OCI-LY3 (cell line): Measurements from ENCODE around the gene TPM3.
"Not testable (repeated sequence)": the region's sequence is repeated elsewhere in the genome, so short reads cannot be mapped to it uniquely, and the experiment has no call there.

Experiments used
- H2AFZ ChIP-seq: fragments of 200-600, 300-600 bp; shearing (Covaris generic); 2 replicates; pipeline ENCODE4 v1.6.0; 2014; ENCODE audit warnings: antibody characterized with exemption, low read depth, low read length
- H3K27ac ChIP-seq: fragments of 200-600, 300-600 bp; sonication (generic); 2 replicates; pipeline ENCODE4 v1.5.1; 2014; ENCODE audit warnings: mild to moderate bottlenecking, low read length, moderate library complexity, mixed read lengths
- H3K27me3 ChIP-seq: fragments of 200-600, 300-600 bp; sonication (generic); 2 replicates; pipeline ENCODE4 v1.6.1; 2014; ENCODE audit warnings: low read depth, low read length, mixed read lengths
- H3K36me3 ChIP-seq: fragments of 200-600, 300-600 bp; sonication (generic); replicated peaks from 2 replicates; pipeline ENCODE3; 2014; ENCODE audit warnings: low read depth, low read length, mixed read lengths
- H3K4me1 ChIP-seq: fragments of 300-600, 200-600 bp; sonication (generic); 2 replicates; pipeline ENCODE4 v1.6.1; 2014; ENCODE audit warnings: low read length, mixed read lengths
- H3K4me2 ChIP-seq: fragments of 200-600, 300-600 bp; sonication (generic); 2 replicates; pipeline ENCODE4 v1.6.1; 2014; ENCODE audit warnings: low read length, mixed read lengths
- H3K4me3 ChIP-seq: fragments of 300-600, 200-600 bp; sonication (generic); 2 replicates; pipeline ENCODE4 v1.5.1; 2014; ENCODE audit warnings: antibody characterized with exemption, mild to moderate bottlenecking, low read length, moderate library complexity
- H3K79me2 ChIP-seq: fragments of 300-600, 200-600 bp; shearing (Covaris generic); 2 replicates; pipeline ENCODE4 v1.6.1; 2014; ENCODE audit warnings: mild to moderate bottlenecking, low read length, mixed read lengths
- H3K9ac ChIP-seq: fragments of 300-600, 200-600 bp; shearing (Covaris generic); 2 replicates; pipeline ENCODE4 v1.6.0; 2014; ENCODE audit warnings: mild to moderate bottlenecking, low read length, moderate library complexity
- H3K9me3 ChIP-seq: fragments of 200-600, 300-600 bp; shearing (Covaris generic); 2 replicates; pipeline ENCODE4 v1.6.1; 2014; ENCODE audit warnings: low read length, mixed read lengths; ENCODE audit not compliant: insufficient read depth
- H4K20me1 ChIP-seq: fragments of 200-600, 300-600 bp; sonication (generic); 2 replicates; pipeline ENCODE4 v1.6.1; 2016; ENCODE audit warnings: low read length, mixed read lengths; ENCODE audit not compliant: insufficient read depth
- CTCF ChIP-seq: fragments of 200-600, 300-600 bp; sonication (generic); IDR thresholded peaks from 2 replicates; pipeline ENCODE4 v1.5.1; 2014; ENCODE audit warnings: antibody characterized with exemption, low read length, low read depth
- EZH2phosphoT487 ChIP-seq: fragments of 200-600 bp; shearing (Covaris generic); IDR thresholded peaks from 2 replicates; pipeline ENCODE4 v1.6.1; 2018; ENCODE audit warnings: antibody characterized with exemption, mixed run types, low read depth

Gene TPM3

GRCh38 chr1:154154053-154154452, 37.8 kb downstream of the TPM3 start:
- Histone ChIP-seq H4K20me1 (peaks cover 15% of the 10 kb centered on the region), H3K9ac (no peak overlapping the region), H3K4me1 (peaks cover 16% of the 10 kb centered on the region), H3K4me3 (no peak overlapping the region), H3K79me2 (peaks cover 7% of the 10 kb centered on the region; the same call in 1 of the 2 replicates), H3K36me3 (peaks cover 33% of the 10 kb centered on the region), H3K27ac (no peak overlapping the region), H3K27me3 (no peaks in the 10 kb centered on the region), H2AFZ (no peak overlapping the region), H3K4me2 (no peak overlapping the region), H3K9me3 (no peaks in the 10 kb centered on the region)
- no peak for TF ChIP-seq CTCF
- no peak for TF ChIP-seq EZH2phosphoT487

- peaks cover 17% of the 10 kb centered on the region for H3K36me3 ChIP-seq
- H3K79me2 ChIP-seq, result no peaks in the 10 kb centered on the region
- H3K4me2 ChIP-seq, result no peak overlapping the region
- no peak overlapping the region for H3K4me3 ChIP-seq
- H3K9me3 ChIP-seq, result no peaks in the 10 kb centered on the region
- no peaks in the 10 kb centered on the region for H4K20me1 ChIP-seq
- no peak for TF ChIP-seq EZH2phosphoT487
- no peak for TF ChIP-seq CTCF
- no peak overlapping the region for H3K9ac ChIP-seq
- no peak overlapping the region for H2AFZ ChIP-seq
- no peak overlapping the region for H3K27ac ChIP-seq
- peaks cover 14% of the 10 kb centered on the region for H3K4me1 ChIP-seq
- no peaks in the 10 kb centered on the region for H3K27me3 ChIP-seq
These were observed 40.6 kb downstream of the TPM3 start for GRCh38 chr1:154151311-154151710.

- Histone ChIP-seq H4K20me1 (no peaks in the 10 kb centered on the region), H3K27ac (peak overlapping the region; percentile 69), H3K79me2 (no peaks in the 10 kb centered on the region), H3K9me3 (no peaks in the 10 kb centered on the region), H3K9ac (peak overlapping the region; percentile 8; the same call in 1 of the 2 replicates), H3K36me3 (peaks cover 3% of the 10 kb centered on the region), H3K4me2 (peak overlapping the region; percentile 50), H3K27me3 (no peaks in the 10 kb centered on the region), H3K4me1 (peaks cover 14% of the 10 kb centered on the region), H3K4me3 (no peak overlapping the region), H2AFZ (no peak overlapping the region)
- no peak for TF ChIP-seq CTCF
- TF ChIP-seq EZH2phosphoT487, result no peak
These were observed 43.1 kb downstream of the TPM3 start for GRCh38 chr1:154148807-154149206.

GRCh38 chr1:154147505-154147904, 44.4 kb downstream of the TPM3 start:
- not testable (repeated sequence) for H3K27me3 ChIP-seq, H3K27ac ChIP-seq, H3K4me2 ChIP-seq, H3K79me2 ChIP-seq, H3K36me3 ChIP-seq, H3K9ac ChIP-seq, H4K20me1 ChIP-seq, H3K9me3 ChIP-seq, H3K4me3 ChIP-seq, H2AFZ ChIP-seq
- peaks cover 14% of the 10 kb centered on the region for H3K4me1 ChIP-seq

- Histone ChIP-seq H2AFZ (no peak overlapping the region), H3K9ac (no peak overlapping the region), H3K79me2 (no peaks in the 10 kb centered on the region), H3K4me1 (peaks cover 14% of the 10 kb centered on the region), H3K27ac (no peak overlapping the region), H4K20me1 (no peaks in the 10 kb centered on the region), H3K9me3 (no peaks in the 10 kb centered on the region), H3K27me3 (no peaks in the 10 kb centered on the region), H3K36me3 (no peaks in the 10 kb centered on the region), H3K4me3 (no peak overlapping the region), H3K4me2 (no peak overlapping the region)
- TF ChIP-seq CTCF (peak; percentile 52), EZH2phosphoT487 (no peak)
These were observed 45.9 kb downstream of the TPM3 start for GRCh38 chr1:154145986-154146385.
